ENCODE results near the gene NGEF.
"Not testable (repeated sequence)": the region's sequence is repeated elsewhere in the genome, so short reads cannot be mapped to it uniquely, and the experiment has no call there.

The NGEF gene

GRCh38 chr2:233020454-233020853 lies 7.4 kb upstream of the NGEF start:
- DNase-seq: no peak

- not testable (repeated sequence) for DNase-seq
These were observed 6.6 kb upstream of the NGEF start for GRCh38 chr2:233019610-233020009.

- no peak for DNase-seq
These were observed 4.9 kb upstream of the NGEF start for GRCh38 chr2:233017947-233018346.

- no peak for DNase-seq
These were observed 2.1 kb upstream of the NGEF start for GRCh38 chr2:233015019-233015645.

GRCh38 chr2:233013650-233014049 lies 594 bp upstream of the NGEF start:
- DNase-seq: no peak

- no peak for DNase-seq
These were observed 620 bp downstream of the NGEF start for GRCh38 chr2:233012301-233012971.

GRCh38 chr2:233011702-233012131 lies 1.3 kb downstream of the NGEF start:
- no peak for DNase-seq

GRCh38 chr2:233011268-233011650 lies 1.8 kb downstream of the NGEF start:
- DNase-seq: no peak

- DNase-seq: no peak
These were observed 2.3 kb downstream of the NGEF start for GRCh38 chr2:233010569-233011267.

- no peak for DNase-seq
These were observed 3.4 kb downstream of the NGEF start for GRCh38 chr2:233009661-233010060.

GRCh38 chr2:233007739-233008138 lies 5.3 kb downstream of the NGEF start:
- DNase-seq: no peak

- no peak for DNase-seq
These were observed 5.8 kb downstream of the NGEF start for GRCh38 chr2:233007270-233007669.

GRCh38 chr2:233006648-233007047 lies 6.4 kb downstream of the NGEF start:
- DNase-seq: no peak

- no peak for DNase-seq
These were observed 8.0 kb downstream of the NGEF start for GRCh38 chr2:233005096-233005495.

GRCh38 chr2:233003658-233004555 lies 9.1 kb downstream of the NGEF start:
- DNase-seq: no peak

GRCh38 chr2:233002829-233003657 lies 10.0 kb downstream of the NGEF start:
- DNase-seq: no peak

GRCh38 chr2:233000886-233001750 lies 11.9 kb downstream of the NGEF start:
- DNase-seq: no peak

GRCh38 chr2:232999354-232999753 lies 13.7 kb downstream of the NGEF start:
- no peak for DNase-seq

- no peak for DNase-seq
These were observed 14.4 kb downstream of the NGEF start for GRCh38 chr2:232998666-232998985.

GRCh38 chr2:232997749-232998665 lies 15.0 kb downstream of the NGEF start:
- no peak for DNase-seq

Data from CD4-positive, alpha-beta T cell treated with Interleukin-15 for 1 hour (primary cell).